Measurements from ENCODE around the gene CRYGD.

- TF ChIP-seq EZH2 (IDR thresholded peaks at IDR 0.05; ENCODE audit: borderline replicate concordance), result no peak
- TF ChIP-seq EZH2phosphoT487 (IDR thresholded peaks at IDR 0.05; ENCODE audit: low read depth, severe bottlenecking, unreplicated experiment), result no peak
Measured at GRCh38 chr2:208163489-208163888, 39.2 kb upstream of the CRYGD start, which contains the start of gene CRYGA.
